NCI-H460 (cell line): ENCODE data around the gene SLC7A8. TPM values are rescaled to one million over a fixed set of nuclear protein-coding genes. Genes with fewer than 3 reads are reported as not detected.

ENCODE experiments used
- DNase-seq: peaks from one replicate; pipeline ENCODE4 v3.0.0-alpha.2; 2016; ENCODE audit warnings: low read depth; ENCODE audit errors: extremely low read depth
- total RNA-seq: library from RNA; depleted of rRNA; stranded (reverse); fragments of >200 nt; shearing (Covaris generic); gene quantifications from 2 replicates; pipeline ENCODE4 v1.2.3, GENCODE V29; 2014

Gene SLC7A8
- total RNA-seq, 1 experiment from 2014 or later: 1.1 TPM

DNA sequence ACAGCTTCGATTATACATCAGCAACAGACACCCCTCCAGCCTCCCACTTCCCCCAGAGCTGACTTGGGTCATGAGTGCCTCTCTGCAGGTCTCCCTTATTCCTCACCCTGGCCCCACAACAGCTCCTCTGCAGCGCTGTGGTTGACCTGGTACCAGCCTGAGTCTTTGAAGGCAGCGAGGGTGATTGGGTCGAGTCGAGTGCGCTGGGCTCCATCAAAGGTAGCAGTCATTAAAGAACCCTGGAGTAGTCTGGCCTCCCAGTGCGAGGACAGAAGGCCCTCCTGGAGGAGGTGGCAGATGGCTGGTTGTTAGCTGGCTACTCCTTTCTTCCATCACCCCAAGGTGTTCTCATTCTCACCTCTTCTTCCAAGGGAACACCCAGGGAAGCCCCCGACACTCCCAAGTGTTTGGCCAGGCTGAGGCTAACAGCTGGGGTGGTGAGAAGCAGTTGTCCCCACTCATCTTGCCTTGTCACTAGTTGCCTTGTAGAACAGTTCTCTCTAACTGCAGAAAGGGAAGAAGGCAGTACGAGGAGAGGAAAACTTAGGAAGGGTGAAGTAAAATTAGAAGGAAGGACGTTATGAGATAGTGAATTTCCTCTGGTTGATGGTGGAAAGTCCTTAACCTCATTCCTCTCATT, 81.4 kb downstream of the SLC7A8 start:
- DNase-seq: no peak

DNA sequence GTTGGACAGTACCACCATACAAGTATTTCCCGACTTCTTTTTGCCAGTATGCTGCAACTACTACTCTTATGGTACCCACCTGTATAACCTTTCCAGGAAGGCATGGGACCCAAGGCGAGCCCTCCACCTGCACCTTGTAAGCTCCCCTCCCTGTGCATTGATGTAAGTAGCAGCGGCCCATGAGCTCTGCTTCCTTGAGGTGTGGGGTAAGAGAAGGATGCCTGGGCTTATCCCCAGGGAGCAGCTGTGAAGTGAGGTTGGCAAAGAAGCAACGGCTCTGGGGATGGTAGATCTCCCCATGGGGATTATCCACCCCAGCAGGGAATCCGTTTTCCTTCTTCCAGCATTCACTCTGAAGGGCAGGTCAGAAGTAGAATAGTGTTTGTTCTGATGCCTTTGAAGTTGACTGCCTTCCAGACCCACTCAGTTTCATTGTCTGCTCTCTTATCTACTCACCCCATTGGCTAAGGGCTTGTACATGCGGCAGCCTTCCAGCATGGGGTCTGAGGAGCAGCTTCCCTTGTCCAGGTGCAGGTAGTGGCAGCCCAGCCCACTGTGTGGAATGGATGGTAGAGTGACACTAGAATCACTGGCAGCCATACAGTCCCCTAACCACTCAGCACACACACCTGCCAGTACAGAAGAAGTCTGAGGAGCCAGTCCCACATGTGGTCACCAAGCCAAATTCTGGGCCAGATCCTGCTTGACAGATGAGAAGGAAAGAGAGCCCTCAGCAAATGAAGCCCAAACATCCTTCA, 82.1 kb downstream of the SLC7A8 start:
- DNase-seq: no peak

DNA sequence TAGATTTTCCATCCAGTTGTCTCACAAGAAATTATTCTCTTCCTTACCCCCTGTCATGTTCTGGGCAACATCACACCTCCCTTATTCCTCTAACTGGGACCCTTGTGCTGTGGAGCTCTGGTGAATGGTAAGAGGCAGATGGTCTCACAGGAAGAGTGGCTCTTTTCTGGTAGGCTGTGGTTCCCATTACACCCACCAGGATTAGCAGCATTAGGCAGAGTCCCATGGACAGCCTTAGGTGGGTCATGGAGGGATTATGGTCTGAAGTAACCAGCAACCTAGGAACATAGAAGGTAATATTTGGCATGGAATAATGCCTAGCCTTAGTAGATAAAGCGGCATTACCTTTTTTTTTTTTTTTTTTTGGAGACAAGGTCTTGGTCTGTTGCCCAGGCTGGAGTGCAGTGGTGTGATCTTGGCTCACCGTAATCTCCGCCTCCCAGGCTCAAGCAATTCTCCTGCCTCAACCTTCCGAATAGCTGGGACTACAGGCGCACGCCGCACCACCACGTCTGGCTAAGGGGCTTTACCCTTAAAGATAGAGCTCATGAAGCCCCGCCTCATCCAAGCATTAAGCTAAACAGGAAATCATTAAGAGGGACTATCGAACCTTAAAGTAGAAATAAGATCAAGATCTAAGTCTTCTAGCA, 84.1 kb downstream of the SLC7A8 start:
- no peak for DNase-seq

GRCh38 chr14:23097786-23098185, 85.7 kb downstream of the SLC7A8 start:
- DNase-seq: no peak

GRCh38 chr14:23095196-23096108, 88.0 kb downstream of the SLC7A8 start, which contains the start of gene C14orf119:
TSS of gene C14orf119 (plus strand) at chr14:23095505. CDS start at chr14:23097659, 2,154 bp downstream.
- peak; percentile 100 for DNase-seq

GRCh38 chr14:23094666-23095195, 88.7 kb downstream of the SLC7A8 start, which contains the start of gene ACIN1:
TSS of gene ACIN1 (minus strand) at chr14:23095136. CDS start at chr14:23095112, 24 bp downstream.
- peak; percentile 70 for DNase-seq

DNA sequence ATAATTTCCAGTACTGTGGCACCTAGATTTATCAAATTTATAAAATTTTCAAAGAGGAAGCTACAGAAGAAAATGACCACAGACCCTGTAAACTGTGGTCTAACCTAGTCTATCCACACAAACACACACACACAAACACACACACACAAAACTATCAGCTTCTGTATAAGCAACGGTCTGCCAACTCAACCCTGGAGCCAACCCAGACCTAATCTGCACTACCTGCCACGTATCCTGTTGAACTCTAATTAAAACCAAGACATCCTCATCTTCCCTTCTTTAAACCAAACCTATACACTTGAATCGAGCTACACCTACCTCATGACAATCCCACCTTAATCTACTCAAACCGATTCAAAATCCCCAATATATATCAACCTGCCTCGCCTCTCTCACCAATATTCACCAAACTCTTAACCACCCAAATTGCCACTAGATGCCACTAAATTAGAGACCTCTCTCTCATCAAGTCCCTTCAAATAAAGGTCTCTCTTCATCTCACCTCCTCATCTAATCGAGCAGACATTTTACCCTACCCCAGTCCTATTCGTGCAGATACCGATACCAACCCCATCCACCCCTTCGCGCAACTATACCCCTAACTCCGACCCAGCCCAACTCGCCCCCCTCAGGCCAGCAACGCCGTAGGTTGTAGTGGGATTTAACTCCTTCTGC, 89.3 kb downstream of the SLC7A8 start:
- DNase-seq: no peak

DNA sequence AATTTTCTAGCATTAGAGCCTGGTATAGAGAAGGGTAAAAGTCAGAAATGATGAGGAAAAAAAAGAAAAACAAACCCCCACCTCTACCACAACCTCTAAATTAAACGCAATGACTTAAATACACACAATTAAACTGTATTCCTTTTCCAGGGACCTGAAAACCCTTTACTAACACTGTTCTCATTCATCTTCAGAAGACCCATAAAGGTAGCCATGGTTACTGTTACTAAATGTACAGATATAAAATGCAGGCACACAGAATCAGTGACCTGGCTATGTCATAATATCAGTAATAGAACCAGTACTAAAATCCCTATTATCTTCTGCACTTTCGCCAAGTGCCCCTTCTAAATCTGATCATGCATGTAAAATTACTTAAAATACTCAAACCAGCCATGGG, 89.9 kb downstream of the SLC7A8 start:
- DNase-seq: no peak

DNA sequence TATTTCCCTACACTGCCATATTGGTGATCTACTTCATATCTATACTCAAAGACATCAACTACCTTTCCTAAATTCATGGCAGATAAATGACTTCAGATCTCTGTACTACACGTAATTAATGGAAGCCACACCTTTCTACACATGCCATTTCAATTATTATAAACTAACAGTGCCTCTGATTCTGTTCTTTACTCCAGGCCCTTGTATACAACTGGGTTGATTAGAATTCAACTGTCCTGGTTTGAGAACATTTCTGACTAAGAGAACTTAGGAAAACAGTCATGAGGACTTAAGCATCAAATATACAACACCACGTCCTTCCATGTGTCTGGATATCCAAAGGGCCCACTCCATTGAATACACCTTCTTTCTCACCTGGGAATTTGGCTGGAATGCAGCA, 90.4 kb downstream of the SLC7A8 start:
- DNase-seq: no peak

- DNase-seq: no peak
These were observed 91.9 kb downstream of the SLC7A8 start for GRCh38 chr14:23091294-23092225.

GRCh38 chr14:23090254-23090636, 93.2 kb downstream of the SLC7A8 start:
- no peak for DNase-seq

DNA sequence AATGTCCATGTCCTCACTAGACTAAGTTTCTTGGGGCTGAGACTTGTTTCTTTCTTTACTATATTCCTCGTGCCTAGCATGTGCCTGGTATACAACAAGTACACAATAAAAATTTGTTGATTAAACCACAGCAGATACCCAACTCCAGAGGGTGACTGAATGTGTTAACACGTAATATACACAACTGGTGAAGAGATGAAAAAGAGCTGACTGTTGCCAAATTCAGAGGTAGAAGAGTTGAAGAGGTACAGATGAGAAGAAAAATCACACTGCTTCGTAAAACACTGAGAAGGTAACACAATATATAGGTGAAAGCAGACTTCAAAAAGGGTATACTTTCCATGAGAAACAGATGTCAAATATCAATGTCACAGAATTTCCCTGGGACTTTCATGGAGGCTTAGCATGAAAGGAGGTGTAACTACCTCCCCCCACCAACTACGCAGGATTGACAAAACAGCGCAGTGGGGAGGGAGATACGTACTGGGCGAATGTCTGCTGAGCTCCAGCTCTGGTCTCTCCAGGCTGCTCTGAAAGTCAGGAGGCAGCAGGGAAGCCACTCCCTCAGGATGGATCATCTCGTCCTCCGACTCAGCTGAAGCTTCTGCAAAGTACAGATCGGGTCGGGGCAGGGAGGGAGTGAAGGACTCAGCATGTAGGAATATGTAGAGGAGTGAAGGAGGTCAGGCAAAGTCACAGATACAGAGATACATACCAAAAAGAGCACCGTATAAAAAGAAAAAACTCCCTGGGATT, 93.8 kb downstream of the SLC7A8 start:
- DNase-seq: no peak

DNA sequence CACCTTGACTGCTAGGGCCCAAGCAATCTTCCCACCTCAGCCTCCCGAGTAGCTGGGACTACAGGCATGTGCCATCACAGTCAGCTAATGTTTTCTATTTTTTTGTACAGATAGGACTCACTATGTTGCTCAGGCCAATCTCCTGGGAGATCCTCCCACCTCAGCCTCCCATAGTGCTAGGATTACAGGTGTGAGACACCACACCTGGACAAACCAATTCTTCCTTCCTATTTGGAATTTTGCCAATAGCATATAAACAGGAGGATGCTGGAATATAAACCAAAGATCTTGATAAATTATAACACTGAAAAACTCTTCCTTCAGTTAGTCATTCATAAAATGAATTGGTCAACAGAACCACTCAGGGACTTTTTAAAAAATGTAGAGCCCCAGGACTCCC, 96.9 kb downstream of the SLC7A8 start:
- no peak for DNase-seq

GRCh38 chr14:23085458-23085857, 98.0 kb downstream of the SLC7A8 start:
- no peak for DNase-seq

GRCh38 chr14:23080474-23080873, 103.0 kb downstream of the SLC7A8 start:
- no peak for DNase-seq

DNA sequence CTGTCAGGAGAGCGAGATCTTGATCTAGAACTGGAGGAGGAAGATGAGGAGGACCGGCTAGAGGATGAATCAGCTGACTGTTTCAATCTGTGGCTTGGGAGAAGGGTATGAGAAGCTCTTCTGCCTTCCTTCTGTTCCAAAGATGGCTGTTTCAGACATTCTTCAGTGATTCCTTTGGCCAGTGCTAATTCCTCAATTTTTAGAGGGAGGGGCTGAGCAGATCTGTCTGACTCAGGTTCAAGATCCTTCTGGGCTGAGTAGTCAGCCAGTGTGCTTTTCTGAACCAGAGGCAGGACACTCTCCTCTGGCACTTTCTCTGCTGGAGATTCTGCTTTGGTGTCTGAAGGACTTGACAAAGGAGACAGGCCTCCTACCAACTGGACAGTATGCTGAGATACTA, 103.7 kb downstream of the SLC7A8 start:
- DNase-seq: no peak

GRCh38 chr14:23078692-23079116, 104.8 kb downstream of the SLC7A8 start:
- peak; percentile 78 for DNase-seq

GRCh38 chr14:23077962-23078361, 105.5 kb downstream of the SLC7A8 start:
- no peak for DNase-seq
